HEK293 (cell line): ENCODE measurements around the gene PIP5K1C.

ENCODE experiments used
- ATF2 ChIP-seq: fragments of 450-650 bp; formaldehyde crosslinking; IDR thresholded peaks from 2 replicates; pipeline ENCODE4 v1.5.1; 2016; ENCODE audit warnings: missing biosample characterization, missing genetic modification characterization, low read depth
- HOXA7 ChIP-seq: sonication (generic); formaldehyde crosslinking; IDR thresholded peaks from 2 replicates; pipeline ENCODE4 v1.8.1; 2022; ENCODE audit warnings: missing genetic modification reagents, borderline replicate concordance
- ZNF133 ChIP-seq: fragments of 450-650 bp; formaldehyde crosslinking; IDR thresholded peaks from 2 replicates; pipeline ENCODE4 v1.5.1; 2016; ENCODE audit warnings: missing biosample characterization, missing genetic modification characterization
- ZNF23 ChIP-seq: fragments of 450-650 bp; formaldehyde crosslinking; IDR thresholded peaks from 2 replicates; pipeline ENCODE4 v1.5.1; 2016; ENCODE audit warnings: missing biosample characterization, missing genetic modification characterization, borderline replicate concordance
- ZNF660 ChIP-seq: fragments of 450-650 bp; IDR thresholded peaks from 2 replicates; pipeline ENCODE4 v1.5.1; 2018; ENCODE audit warnings: missing biosample characterization, mild to moderate bottlenecking, missing genetic modification characterization
- ZNF747 ChIP-seq: fragments of 450-650 bp; formaldehyde crosslinking; IDR thresholded peaks from 2 replicates; pipeline ENCODE4 v1.5.1; 2016; ENCODE audit warnings: missing biosample characterization, missing genetic modification characterization
- TF ChIP-seq, protein P1 (sequence below): fragments of 450-650 bp; formaldehyde crosslinking; IDR thresholded peaks from 2 replicates; pipeline ENCODE4 v1.5.1; 2016; ENCODE audit warnings: missing biosample characterization, missing genetic modification characterization
- TF ChIP-seq, protein P2 (sequence below): fragments of 450-650 bp; formaldehyde crosslinking; IDR thresholded peaks from 2 replicates; pipeline ENCODE4 v1.5.1; 2017; ENCODE audit warnings: missing biosample characterization, missing genetic modification characterization

GRCh38 chr19:3658870-3659745, 41.2 kb downstream of the PIP5K1C start:
- no peak for TF ChIP-seq ZNF747
- TF ChIP-seq, protein P1, sequence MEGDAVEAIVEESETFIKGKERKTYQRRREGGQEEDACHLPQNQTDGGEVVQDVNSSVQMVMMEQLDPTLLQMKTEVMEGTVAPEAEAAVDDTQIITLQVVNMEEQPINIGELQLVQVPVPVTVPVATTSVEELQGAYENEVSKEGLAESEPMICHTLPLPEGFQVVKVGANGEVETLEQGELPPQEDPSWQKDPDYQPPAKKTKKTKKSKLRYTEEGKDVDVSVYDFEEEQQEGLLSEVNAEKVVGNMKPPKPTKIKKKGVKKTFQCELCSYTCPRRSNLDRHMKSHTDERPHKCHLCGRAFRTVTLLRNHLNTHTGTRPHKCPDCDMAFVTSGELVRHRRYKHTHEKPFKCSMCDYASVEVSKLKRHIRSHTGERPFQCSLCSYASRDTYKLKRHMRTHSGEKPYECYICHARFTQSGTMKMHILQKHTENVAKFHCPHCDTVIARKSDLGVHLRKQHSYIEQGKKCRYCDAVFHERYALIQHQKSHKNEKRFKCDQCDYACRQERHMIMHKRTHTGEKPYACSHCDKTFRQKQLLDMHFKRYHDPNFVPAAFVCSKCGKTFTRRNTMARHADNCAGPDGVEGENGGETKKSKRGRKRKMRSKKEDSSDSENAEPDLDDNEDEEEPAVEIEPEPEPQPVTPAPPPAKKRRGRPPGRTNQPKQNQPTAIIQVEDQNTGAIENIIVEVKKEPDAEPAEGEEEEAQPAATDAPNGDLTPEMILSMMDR = no peak
- no peak for TF ChIP-seq HOXA7 (CRISPR knock-in tag)
- TF ChIP-seq, protein P2, sequence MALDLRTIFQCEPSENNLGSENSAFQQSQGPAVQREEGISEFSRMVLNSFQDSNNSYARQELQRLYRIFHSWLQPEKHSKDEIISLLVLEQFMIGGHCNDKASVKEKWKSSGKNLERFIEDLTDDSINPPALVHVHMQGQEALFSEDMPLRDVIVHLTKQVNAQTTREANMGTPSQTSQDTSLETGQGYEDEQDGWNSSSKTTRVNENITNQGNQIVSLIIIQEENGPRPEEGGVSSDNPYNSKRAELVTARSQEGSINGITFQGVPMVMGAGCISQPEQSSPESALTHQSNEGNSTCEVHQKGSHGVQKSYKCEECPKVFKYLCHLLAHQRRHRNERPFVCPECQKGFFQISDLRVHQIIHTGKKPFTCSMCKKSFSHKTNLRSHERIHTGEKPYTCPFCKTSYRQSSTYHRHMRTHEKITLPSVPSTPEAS = no peak
- no peak for TF ChIP-seq ZNF133 (tag by site-specific recombination)
- TF ChIP-seq ATF2 (tag by site-specific recombination) = no peak
- TF ChIP-seq ZNF660 (tag by site-specific recombination) = no peak
- TF ChIP-seq ZNF23 (tag by site-specific recombination) = no peak
